HFF-Myc (cell line): ENCODE results near the gene GNG4.
A peak's percentile ranks its signal among the peaks of the same experiment; 100 is the strongest.

Source experiments
- DNase-seq: peaks from one replicate; pipeline ENCODE4 v3.0.0-alpha.2; 2011; ENCODE audit warnings: low read depth; ENCODE audit errors: extremely low read depth
- H3K4me3 ChIP-seq: replicated peaks from 2 replicates; pipeline ENCODE4 v1.5.1; 2011; ENCODE audit warnings: low read depth, mild to moderate bottlenecking, control low read depth, low read length
- TF ChIP-seq, protein P1 (sequence below): IDR thresholded peaks from 2 replicates; pipeline ENCODE4 v1.5.1; 2012; ENCODE audit warnings: mild to moderate bottlenecking, low read depth, low read length, control low read depth; ENCODE audit errors: missing control alignments

Gene GNG4

DNA sequence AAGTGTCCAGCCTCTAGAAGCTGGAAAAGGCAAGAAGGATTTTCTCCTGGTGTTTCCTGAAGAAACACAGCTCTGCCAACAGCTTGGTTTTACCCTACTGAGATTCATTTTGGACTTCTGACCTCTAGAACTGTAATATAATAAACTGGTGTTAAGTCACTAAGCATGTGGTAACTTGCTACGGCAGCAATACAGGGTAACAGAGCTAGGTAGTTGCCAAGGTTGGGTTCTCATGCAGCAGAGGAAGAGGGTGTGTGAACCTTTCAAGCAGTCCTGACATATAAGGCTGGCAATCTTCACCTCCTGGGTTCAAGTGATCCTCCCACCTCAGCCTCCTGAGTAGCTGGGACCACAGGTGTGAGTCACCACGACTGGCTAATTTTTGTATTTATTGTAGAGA, 36.0 kb downstream of the GNG4 start:
- H3K4me3 ChIP-seq, result no peak overlapping the region
- TF ChIP-seq, protein P1, sequence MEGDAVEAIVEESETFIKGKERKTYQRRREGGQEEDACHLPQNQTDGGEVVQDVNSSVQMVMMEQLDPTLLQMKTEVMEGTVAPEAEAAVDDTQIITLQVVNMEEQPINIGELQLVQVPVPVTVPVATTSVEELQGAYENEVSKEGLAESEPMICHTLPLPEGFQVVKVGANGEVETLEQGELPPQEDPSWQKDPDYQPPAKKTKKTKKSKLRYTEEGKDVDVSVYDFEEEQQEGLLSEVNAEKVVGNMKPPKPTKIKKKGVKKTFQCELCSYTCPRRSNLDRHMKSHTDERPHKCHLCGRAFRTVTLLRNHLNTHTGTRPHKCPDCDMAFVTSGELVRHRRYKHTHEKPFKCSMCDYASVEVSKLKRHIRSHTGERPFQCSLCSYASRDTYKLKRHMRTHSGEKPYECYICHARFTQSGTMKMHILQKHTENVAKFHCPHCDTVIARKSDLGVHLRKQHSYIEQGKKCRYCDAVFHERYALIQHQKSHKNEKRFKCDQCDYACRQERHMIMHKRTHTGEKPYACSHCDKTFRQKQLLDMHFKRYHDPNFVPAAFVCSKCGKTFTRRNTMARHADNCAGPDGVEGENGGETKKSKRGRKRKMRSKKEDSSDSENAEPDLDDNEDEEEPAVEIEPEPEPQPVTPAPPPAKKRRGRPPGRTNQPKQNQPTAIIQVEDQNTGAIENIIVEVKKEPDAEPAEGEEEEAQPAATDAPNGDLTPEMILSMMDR, result no peak
- DNase-seq, result no peak

DNA sequence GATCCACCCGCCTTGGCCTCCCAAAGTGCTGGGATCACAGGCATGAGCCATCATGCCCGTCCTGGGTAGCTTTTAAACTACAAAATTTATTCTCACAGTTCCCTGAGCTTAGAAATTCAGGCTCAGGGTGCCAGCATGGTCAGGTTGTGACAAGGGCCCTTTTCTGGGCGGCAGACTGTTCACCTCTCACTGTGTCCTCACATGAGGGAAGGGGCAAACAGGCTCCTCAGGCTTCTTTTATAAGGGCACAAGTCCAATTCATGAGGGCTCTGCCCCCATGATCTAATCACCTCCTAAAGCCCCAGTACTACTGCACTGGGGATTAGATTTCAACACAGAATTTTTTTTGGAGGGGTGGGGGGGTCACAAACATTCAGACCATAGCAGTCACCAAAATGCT, 36.8 kb downstream of the GNG4 start:
- no peak for DNase-seq
- TF ChIP-seq, protein P1, result no peak
- no peak overlapping the region for H3K4me3 ChIP-seq

DNA sequence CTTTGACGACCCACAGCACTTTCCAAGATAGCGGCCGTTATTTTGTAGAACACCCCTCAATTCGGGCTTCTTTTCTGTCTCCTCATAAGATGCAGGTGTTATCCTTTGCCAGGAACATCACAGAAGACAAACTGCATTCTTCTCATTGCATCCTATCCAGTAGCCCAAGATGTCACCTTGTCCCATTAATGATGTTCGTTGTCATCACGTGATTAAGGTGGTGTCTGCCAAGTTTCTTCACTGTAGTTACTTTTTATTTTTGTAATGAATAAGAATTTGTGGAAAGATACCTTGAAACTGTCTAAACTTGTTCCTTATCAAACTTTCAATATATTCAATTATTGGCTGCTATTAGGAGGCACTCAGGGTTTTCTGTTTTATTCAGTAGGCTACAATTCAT, 39.4 kb downstream of the GNG4 start:
- TF ChIP-seq, protein P1, result no peak
- DNase-seq, result no peak
- no peak overlapping the region for H3K4me3 ChIP-seq

DNA sequence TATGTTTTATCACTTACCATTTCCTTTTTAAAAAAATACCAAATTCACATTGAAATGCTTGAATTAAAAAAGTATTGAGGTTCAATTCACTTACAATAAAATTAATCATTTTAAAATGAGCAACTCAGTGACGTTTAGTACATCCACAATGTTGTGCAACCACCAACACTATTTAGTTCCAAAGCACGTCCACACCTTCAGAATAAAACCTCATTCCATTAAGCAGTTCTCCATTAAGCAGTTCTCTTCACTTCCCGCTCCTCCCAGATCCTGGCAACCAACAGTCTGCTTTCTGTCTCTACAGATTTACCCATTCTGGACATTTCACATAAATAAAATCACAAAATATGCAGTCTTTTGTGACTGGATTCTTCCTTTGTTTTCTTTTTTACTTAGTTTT, 41.3 kb downstream of the GNG4 start:
- TF ChIP-seq, protein P1, result no peak
- no peak overlapping the region for H3K4me3 ChIP-seq
- DNase-seq, result no peak

DNA sequence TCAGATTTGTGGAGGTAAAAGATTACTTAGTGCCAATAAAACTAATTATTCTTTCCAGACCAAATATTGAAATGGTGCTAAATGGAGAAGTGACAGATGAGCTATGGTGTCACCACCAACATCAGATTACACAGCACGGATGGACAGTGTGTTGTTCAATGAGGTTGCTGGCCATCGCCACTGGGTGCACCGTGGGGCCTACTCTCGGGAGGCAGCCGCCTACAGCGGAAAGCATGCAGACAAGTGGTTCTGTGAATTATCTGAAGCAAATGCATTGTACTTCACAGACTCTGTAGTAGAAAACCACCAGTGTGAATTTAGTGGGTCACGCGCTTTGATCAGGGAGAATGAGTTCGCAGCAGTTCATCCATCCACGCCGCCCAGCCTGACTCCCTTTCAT, 42.3 kb downstream of the GNG4 start:
- no peak for DNase-seq
- TF ChIP-seq, protein P1, result no peak
- no peak overlapping the region for H3K4me3 ChIP-seq

DNA sequence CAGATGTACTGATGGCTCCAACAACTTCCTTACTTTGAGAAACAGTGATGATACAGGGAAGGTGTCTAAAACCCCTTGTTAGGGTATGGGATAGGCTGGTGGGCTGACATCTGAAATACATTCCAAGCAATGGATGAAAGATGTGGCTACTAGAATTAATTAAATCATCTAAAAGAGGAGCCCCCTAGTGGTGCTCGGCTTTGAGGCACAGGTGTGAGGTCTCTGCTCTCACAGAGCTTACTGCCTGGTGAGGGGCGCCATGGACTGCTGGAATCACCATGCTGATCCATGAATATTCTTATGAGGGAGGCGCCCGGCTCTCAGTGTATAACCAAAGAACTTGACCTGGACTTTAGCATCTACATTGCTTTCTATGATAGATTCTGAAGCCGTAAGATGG, 48.5 kb downstream of the GNG4 start:
- H3K4me3 ChIP-seq, result no peak overlapping the region
- no peak for DNase-seq
- TF ChIP-seq, protein P1, result peak; percentile 54

DNA sequence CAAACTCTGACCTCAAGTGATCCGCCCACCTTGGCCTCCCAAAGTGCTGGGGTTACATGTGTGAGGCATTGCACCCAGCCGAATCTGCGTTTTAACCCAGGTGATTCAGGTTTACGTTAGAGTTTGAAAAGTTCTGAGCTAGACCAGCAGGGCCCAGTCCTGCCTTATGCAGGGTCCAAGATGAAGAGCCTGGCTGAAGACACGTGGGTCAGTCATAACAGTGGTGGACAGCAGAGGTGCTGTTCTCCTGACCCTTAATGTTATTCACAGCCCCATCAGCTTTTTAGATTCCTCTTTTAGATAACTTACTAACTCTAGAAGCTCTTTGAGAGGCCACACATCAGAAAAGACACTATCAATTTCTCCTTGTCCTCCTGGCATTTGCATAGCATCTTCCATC, 50.0 kb downstream of the GNG4 start:
- TF ChIP-seq, protein P1, result no peak
- no peak overlapping the region for H3K4me3 ChIP-seq
- no peak for DNase-seq
